ENCODE measurements around the gene SNX30.

SNX30 gene

GRCh38 chr9:112917047-112917986, 166.8 kb downstream of the SNX30 start:
- no peak overlapping the region for H3K27ac ChIP-seq
- TF ChIP-seq ZFX (IDR thresholded peaks at IDR 0.05), result no peak
- no peak for TF ChIP-seq CTCF (conservative IDR thresholded peaks at IDR 0.05)

GRCh38 chr9:112917987-112918362, 167.4 kb downstream of the SNX30 start:
- H3K27ac ChIP-seq, result no peak overlapping the region
- TF ChIP-seq ZFX (IDR thresholded peaks at IDR 0.05), result no peak
- TF ChIP-seq CTCF (conservative IDR thresholded peaks at IDR 0.05), result no peak

GRCh38 chr9:112921549-112921948, 171.0 kb downstream of the SNX30 start:
- TF ChIP-seq CTCF (conservative IDR thresholded peaks at IDR 0.05) (peak; percentile 56), ZFX (IDR thresholded peaks at IDR 0.05) (no peak)
- H3K27ac ChIP-seq, result no peak overlapping the region

All from C4-2B (cell line).